ENCODE data around the gene EIF4E2.

The EIF4E2 gene

GRCh38 chr2:232519581-232520438, 30.7 kb upstream of the EIF4E2 start, which contains the start of gene PRSS56:
TSS of gene PRSS56 (plus strand) at chr2:232520388. CDS start at chr2:232520599, 211 bp downstream.
- Histone ChIP-seq H4K20me1 (ENCODE audit: insufficient read depth, low read length) (no peaks in the 10 kb centered on the region), H3K4me1 (ENCODE audit: low read length) (no peaks in the 10 kb centered on the region), H3K27me3 (ENCODE audit: low read depth, low read length) (no peaks in the 10 kb centered on the region), H3K27ac (ENCODE audit: low read length) (no peak within 1 kb of the TSS), H3K9ac (ENCODE audit: low read length) (no peak within 1 kb of the TSS), H2AFZ (ENCODE audit: low read depth, low read length) (no peak within 1 kb of the TSS), H3K9me3 (ENCODE audit: insufficient read depth, low read length) (no peaks in the 10 kb centered on the region), H3K4me2 (ENCODE audit: low read length) (no peak within 1 kb of the TSS), H3K4me3 (ENCODE audit: low read length) (no peak within 1 kb of the TSS), H3K36me3 (replicated peaks; ENCODE audit: low read depth, low read length) (no peaks in the 10 kb centered on the region), H3K79me2 (ENCODE audit: low read length) (no peaks in the 10 kb centered on the region)
- TF ChIP-seq EZH2phosphoT487 (IDR thresholded peaks at IDR 0.05; ENCODE audit: low read depth) (no peak), CTCF (IDR thresholded peaks at IDR 0.05; ENCODE audit: low read depth, low read length) (no peak)

- Histone ChIP-seq H3K4me3 (ENCODE audit: low read length) (no peak overlapping the region), H3K36me3 (replicated peaks; ENCODE audit: low read depth, low read length) (no peaks in the 10 kb centered on the region), H3K79me2 (ENCODE audit: low read length) (no peaks in the 10 kb centered on the region), H3K9me3 (ENCODE audit: insufficient read depth, low read length) (no peaks in the 10 kb centered on the region), H2AFZ (ENCODE audit: low read depth, low read length) (no peak overlapping the region), H3K4me2 (ENCODE audit: low read length) (no peak overlapping the region), H3K4me1 (ENCODE audit: low read length) (no peaks in the 10 kb centered on the region), H3K27me3 (ENCODE audit: low read depth, low read length) (no peaks in the 10 kb centered on the region), H4K20me1 (ENCODE audit: insufficient read depth, low read length) (no peaks in the 10 kb centered on the region), H3K9ac (ENCODE audit: low read length) (no peak overlapping the region), H3K27ac (ENCODE audit: low read length) (no peak overlapping the region)
- no peak for TF ChIP-seq CTCF (IDR thresholded peaks at IDR 0.05; ENCODE audit: low read depth, low read length)
- no peak for TF ChIP-seq EZH2phosphoT487 (IDR thresholded peaks at IDR 0.05; ENCODE audit: low read depth)
These were observed 30.0 kb upstream of the EIF4E2 start for GRCh38 chr2:232520489-232520888.

GRCh38 chr2:232521098-232521497, 29.4 kb upstream of the EIF4E2 start:
- TF ChIP-seq EZH2phosphoT487 (IDR thresholded peaks at IDR 0.05; ENCODE audit: low read depth) (no peak), CTCF (IDR thresholded peaks at IDR 0.05; ENCODE audit: low read depth, low read length) (no peak)
- Histone ChIP-seq H3K79me2 (ENCODE audit: low read length) (no peaks in the 10 kb centered on the region), H4K20me1 (ENCODE audit: insufficient read depth, low read length) (no peaks in the 10 kb centered on the region), H3K4me1 (ENCODE audit: low read length) (no peaks in the 10 kb centered on the region), H3K27ac (ENCODE audit: low read length) (no peak overlapping the region), H3K9ac (ENCODE audit: low read length) (no peak overlapping the region), H3K9me3 (ENCODE audit: insufficient read depth, low read length) (no peaks in the 10 kb centered on the region), H3K36me3 (replicated peaks; ENCODE audit: low read depth, low read length) (no peaks in the 10 kb centered on the region), H2AFZ (ENCODE audit: low read depth, low read length) (no peak overlapping the region), H3K27me3 (ENCODE audit: low read depth, low read length) (no peaks in the 10 kb centered on the region), H3K4me3 (ENCODE audit: low read length) (no peak overlapping the region), H3K4me2 (ENCODE audit: low read length) (no peak overlapping the region)

GRCh38 chr2:232521959-232522622, 28.4 kb upstream of the EIF4E2 start:
- TF ChIP-seq EZH2phosphoT487 (IDR thresholded peaks at IDR 0.05; ENCODE audit: low read depth) (no peak), CTCF (IDR thresholded peaks at IDR 0.05; ENCODE audit: low read depth, low read length) (peak; percentile 51)
- no peaks in the 10 kb centered on the region for H3K9me3 ChIP-seq (ENCODE audit: insufficient read depth, low read length)
- no peaks in the 10 kb centered on the region for H3K79me2 ChIP-seq (ENCODE audit: low read length)
- H2AFZ ChIP-seq (ENCODE audit: low read depth, low read length): no peak overlapping the region
- no peaks in the 10 kb centered on the region for H4K20me1 ChIP-seq (ENCODE audit: insufficient read depth, low read length)
- no peak overlapping the region for H3K9ac ChIP-seq (ENCODE audit: low read length)
- no peak overlapping the region for H3K27ac ChIP-seq (ENCODE audit: low read length)
- no peaks in the 10 kb centered on the region for H3K36me3 ChIP-seq (replicated peaks; ENCODE audit: low read depth, low read length)
- H3K4me1 ChIP-seq (ENCODE audit: low read length): no peaks in the 10 kb centered on the region
- no peak overlapping the region for H3K4me3 ChIP-seq (ENCODE audit: low read length)
- peak overlapping the region; percentile 61 for H3K4me2 ChIP-seq (ENCODE audit: low read length)
- no peaks in the 10 kb centered on the region for H3K27me3 ChIP-seq (ENCODE audit: low read depth, low read length)

Measured in OCI-LY3 (cell line).